WTC11 (cell line): Measurements from ENCODE around the gene SORCS1. TPM values are rescaled to one million over a fixed set of nuclear protein-coding genes. Genes with fewer than 3 reads are reported as not detected.
A peak's percentile ranks its signal among the peaks of the same experiment; 100 is the strongest.

Source experiments
- ATAC-seq: fragments of 200-7000 bp; cut with Tn5 transposase; 2 replicates; pipeline ENCODE4 v1.10.0; 2021; ENCODE audit warnings: mild to moderate bottlenecking, moderate library complexity
- CTCF ChIA-PET: fragments of 300-600 bp; sonication (Branson Sonifier 250); formaldehyde crosslinking; loops from one replicate; lab custom pipeline; 2021; ENCODE audit warnings: antibody characterized with exemption; lab: Charles Lee
- POLR2A ChIA-PET: fragments of 350-600 bp; sonication (Branson Sonifier 250); formaldehyde crosslinking; loops from one replicate; lab custom pipeline; 2021; ENCODE audit warnings: antibody characterized with exemption; lab: Charles Lee
- DNase-seq: peaks from one replicate; pipeline ENCODE4 v3.0.0; 2021; ENCODE audit warnings: low spot score
- H3K27ac Mint-ChIP-seq: 2 replicates; pipeline ENCODE4 v1.8.0; 2021; ENCODE audit warnings: mixed read lengths
- H3K27me3 Mint-ChIP-seq: 2 replicates; pipeline ENCODE4 v1.8.0; 2021; ENCODE audit warnings: low read depth, mild to moderate bottlenecking, moderate library complexity, mixed read lengths
- H3K36me3 Mint-ChIP-seq: 2 replicates; pipeline ENCODE4 v1.8.0; 2021; ENCODE audit warnings: mixed read lengths
- H3K4me1 Mint-ChIP-seq: 2 replicates; pipeline ENCODE4 v1.8.0; 2022; ENCODE audit warnings: mixed read lengths
- H3K4me3 Mint-ChIP-seq: 2 replicates; pipeline ENCODE4 v1.8.0; 2021; ENCODE audit warnings: mild to moderate bottlenecking, moderate library complexity, mixed read lengths
- H3K9me3 Mint-ChIP-seq: 2 replicates; pipeline ENCODE4 v1.8.0; 2021; ENCODE audit warnings: mixed read lengths
- CDX4 ChIP-seq: fragments of 250-450 bp; sonication (Bioruptor Pico); IDR thresholded peaks from 2 replicates; pipeline ENCODE4 v1.9.0; 2021; ENCODE audit warnings: moderate library complexity, mild to moderate bottlenecking, inconsistent platforms, borderline replicate concordance
- HMGXB4 ChIP-seq: sonication (generic); formaldehyde crosslinking; IDR thresholded peaks from 2 replicates; pipeline ENCODE4 v1.8.1; 2023; ENCODE audit warnings: mild to moderate bottlenecking, moderate library complexity, missing genetic modification reagents
- JUN ChIP-seq: sonication (generic); formaldehyde crosslinking; IDR thresholded peaks from 2 replicates; pipeline ENCODE4 v1.8.0; 2023; ENCODE audit warnings: mild to moderate bottlenecking, missing genetic modification reagents
- MXD4 ChIP-seq: fragments of 250-450 bp; sonication (Bioruptor Pico); IDR thresholded peaks from 2 replicates; pipeline ENCODE4 v1.8.0; 2021; ENCODE audit warnings: mild to moderate bottlenecking, moderate library complexity, borderline replicate concordance
- MYBL2 ChIP-seq: sonication (generic); formaldehyde crosslinking; IDR thresholded peaks from 2 replicates; pipeline ENCODE4 v1.8.1; 2023; ENCODE audit warnings: mild to moderate bottlenecking, moderate library complexity, missing genetic modification reagents
- NFATC4 ChIP-seq: fragments of 250-450 bp; sonication (Bioruptor Pico); IDR thresholded peaks from 2 replicates; pipeline ENCODE4 v1.9.0; 2021; ENCODE audit warnings: mild to moderate bottlenecking
- NR2C2 ChIP-seq: sonication (generic); formaldehyde crosslinking; IDR thresholded peaks from 2 replicates; pipeline ENCODE4 v1.8.0; 2022; ENCODE audit warnings: mild to moderate bottlenecking, missing genetic modification reagents
- NR3C1 ChIP-seq: sonication (generic); formaldehyde crosslinking; conservative IDR thresholded peaks from 2 replicates; pipeline ENCODE4 v1.8.1; 2023; ENCODE audit warnings: low read depth, mild to moderate bottlenecking, missing genetic modification reagents
- PREB ChIP-seq: sonication (generic); formaldehyde crosslinking; IDR thresholded peaks from 2 replicates; pipeline ENCODE4 v1.8.1; 2022; ENCODE audit warnings: mild to moderate bottlenecking, missing genetic modification reagents, moderate library complexity, borderline replicate concordance
- PRRX2 ChIP-seq: fragments of 250-450 bp; sonication (Bioruptor Pico); IDR thresholded peaks from 2 replicates; pipeline ENCODE4 v1.8.0; 2021; ENCODE audit warnings: mild to moderate bottlenecking
- RELA ChIP-seq: sonication (generic); formaldehyde crosslinking; IDR thresholded peaks from 2 replicates; pipeline ENCODE4 v1.8.1; 2022; ENCODE audit warnings: missing genetic modification reagents, mild to moderate bottlenecking, borderline replicate concordance
- SMAD3 ChIP-seq: sonication (generic); formaldehyde crosslinking; IDR thresholded peaks from 2 replicates; pipeline ENCODE4 v1.8.0; 2022; ENCODE audit warnings: missing genetic modification reagents, mild to moderate bottlenecking, borderline replicate concordance
- SP1 ChIP-seq: sonication (generic); formaldehyde crosslinking; conservative IDR thresholded peaks from 2 replicates; pipeline ENCODE4 v1.8.1; 2022; ENCODE audit warnings: missing genetic modification reagents
- ZNF219 ChIP-seq: sonication (generic); formaldehyde crosslinking; IDR thresholded peaks from 2 replicates; pipeline ENCODE4 v1.8.0; 2023; ENCODE audit warnings: missing genetic modification reagents, mild to moderate bottlenecking, borderline replicate concordance
- ZNF281 ChIP-seq: sonication (generic); formaldehyde crosslinking; IDR thresholded peaks from 2 replicates; pipeline ENCODE4 v1.8.0; 2023; ENCODE audit warnings: mild to moderate bottlenecking, missing genetic modification reagents
- ZNF512 ChIP-seq: sonication (generic); formaldehyde crosslinking; IDR thresholded peaks from 2 replicates; pipeline ENCODE4 v1.8.1; 2022; ENCODE audit warnings: missing genetic modification reagents, borderline replicate concordance
- total RNA-seq: library from RNA; stranded (reverse); gene quantifications from 3 replicates; pipeline ENCODE4 v1.2.3, GENCODE V29; 2021
- TF ChIP-seq, protein P1 (sequence below): sonication (generic); formaldehyde crosslinking; IDR thresholded peaks from 2 replicates; pipeline ENCODE4 v1.8.0; 2023; ENCODE audit warnings: missing genetic modification reagents
- TF ChIP-seq, protein P2 (sequence below): sonication (generic); formaldehyde crosslinking; IDR thresholded peaks from 2 replicates; pipeline ENCODE4 v1.8.0; 2022; ENCODE audit warnings: missing genetic modification reagents
- TF ChIP-seq, protein P3 (sequence below): sonication (generic); formaldehyde crosslinking; IDR thresholded peaks from 2 replicates; pipeline ENCODE4 v1.8.1; 2023; ENCODE audit warnings: mild to moderate bottlenecking, missing genetic modification reagents, moderate library complexity

Gene SORCS1
- total RNA-seq, 1 experiment from 2014 or later: 3.3 TPM

DNA sequence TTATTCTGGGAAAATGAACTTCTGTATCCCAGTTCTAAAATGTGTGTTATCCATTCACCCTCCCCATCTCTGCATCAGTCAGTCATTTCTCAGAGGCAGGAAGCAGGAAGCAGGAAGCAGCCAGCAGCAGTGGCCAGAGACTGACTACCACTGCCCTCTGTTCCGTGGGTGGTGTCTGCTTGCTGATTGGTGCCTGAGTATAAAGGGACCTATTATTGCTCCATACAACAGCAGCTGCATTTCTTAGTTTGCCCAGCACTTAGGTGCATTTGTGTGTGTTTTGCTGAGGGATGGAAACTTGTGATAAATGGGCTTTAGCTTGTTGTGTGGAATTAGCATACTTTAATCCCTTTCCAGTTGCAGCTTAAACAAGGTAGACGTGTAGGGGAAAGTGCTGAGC lies 582.2 kb downstream of the SORCS1 start (continued):
- TF ChIP-seq ZNF512 (no peak), HMGXB4 (no peak)

- Mint-ChIP-seq H3K4me1 (peaks cover 32% of the 10 kb centered on the region), H3K27ac (no peak overlapping the region), H3K9me3 (no peaks in the 10 kb centered on the region), H3K27me3 (no peaks in the 10 kb centered on the region), H3K36me3 (no peaks in the 10 kb centered on the region), H3K4me3 (no peak overlapping the region)
- DNase-seq (no peak), ATAC-seq (no peak)
- ChIA-PET CTCF (interaction anchor here (2.0 kb wide), 1 partner anchor 8 kb away, joined by 7 read pairs; no protein-coding TSS in a partner anchor), POLR2A (no interaction called here)
- no peak for TF ChIP-seq NR2C2
- TF ChIP-seq SMAD3 (CRISPR knock-in tag): no peak
Observed at GRCh38 chr10:106577756-106578155, 586.8 kb downstream of the SORCS1 start.

- Mint-ChIP-seq H3K4me1 (peaks cover 32% of the 10 kb centered on the region), H3K27me3 (no peaks in the 10 kb centered on the region), H3K27ac (no peak overlapping the region), H3K9me3 (no peaks in the 10 kb centered on the region), H3K4me3 (peak overlapping the region; percentile 23), H3K36me3 (no peaks in the 10 kb centered on the region)
- ATAC-seq (peak; percentile 74), DNase-seq (peak; percentile 27)
- ChIA-PET POLR2A (no interaction called here), CTCF (interaction anchor here (1.1 to 2.0 kb wide), 2 partner anchors 9 to 33 kb away, joined by 4 to 7 read pairs; no protein-coding TSS in a partner anchor)
- TF ChIP-seq SP1 (CRISPR knock-in tag) (no peak), NFATC4 (CRISPR knock-in tag) (no peak), NR3C1 (CRISPR knock-in tag) (no peak), ZNF219 (no peak), RELA (CRISPR knock-in tag) (no peak), MYBL2 (no peak), CDX4 (no peak), MXD4 (CRISPR knock-in tag) (no peak), PRRX2 (CRISPR knock-in tag) (no peak), ZNF281 (no peak), JUN (CRISPR knock-in tag) (no peak), PREB (CRISPR knock-in tag) (no peak)
- TF ChIP-seq, protein P1, sequence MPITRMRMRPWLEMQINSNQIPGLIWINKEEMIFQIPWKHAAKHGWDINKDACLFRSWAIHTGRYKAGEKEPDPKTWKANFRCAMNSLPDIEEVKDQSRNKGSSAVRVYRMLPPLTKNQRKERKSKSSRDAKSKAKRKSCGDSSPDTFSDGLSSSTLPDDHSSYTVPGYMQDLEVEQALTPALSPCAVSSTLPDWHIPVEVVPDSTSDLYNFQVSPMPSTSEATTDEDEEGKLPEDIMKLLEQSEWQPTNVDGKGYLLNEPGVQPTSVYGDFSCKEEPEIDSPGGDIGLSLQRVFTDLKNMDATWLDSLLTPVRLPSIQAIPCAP (CRISPR knock-in tag): no peak
- TF ChIP-seq, protein P2, sequence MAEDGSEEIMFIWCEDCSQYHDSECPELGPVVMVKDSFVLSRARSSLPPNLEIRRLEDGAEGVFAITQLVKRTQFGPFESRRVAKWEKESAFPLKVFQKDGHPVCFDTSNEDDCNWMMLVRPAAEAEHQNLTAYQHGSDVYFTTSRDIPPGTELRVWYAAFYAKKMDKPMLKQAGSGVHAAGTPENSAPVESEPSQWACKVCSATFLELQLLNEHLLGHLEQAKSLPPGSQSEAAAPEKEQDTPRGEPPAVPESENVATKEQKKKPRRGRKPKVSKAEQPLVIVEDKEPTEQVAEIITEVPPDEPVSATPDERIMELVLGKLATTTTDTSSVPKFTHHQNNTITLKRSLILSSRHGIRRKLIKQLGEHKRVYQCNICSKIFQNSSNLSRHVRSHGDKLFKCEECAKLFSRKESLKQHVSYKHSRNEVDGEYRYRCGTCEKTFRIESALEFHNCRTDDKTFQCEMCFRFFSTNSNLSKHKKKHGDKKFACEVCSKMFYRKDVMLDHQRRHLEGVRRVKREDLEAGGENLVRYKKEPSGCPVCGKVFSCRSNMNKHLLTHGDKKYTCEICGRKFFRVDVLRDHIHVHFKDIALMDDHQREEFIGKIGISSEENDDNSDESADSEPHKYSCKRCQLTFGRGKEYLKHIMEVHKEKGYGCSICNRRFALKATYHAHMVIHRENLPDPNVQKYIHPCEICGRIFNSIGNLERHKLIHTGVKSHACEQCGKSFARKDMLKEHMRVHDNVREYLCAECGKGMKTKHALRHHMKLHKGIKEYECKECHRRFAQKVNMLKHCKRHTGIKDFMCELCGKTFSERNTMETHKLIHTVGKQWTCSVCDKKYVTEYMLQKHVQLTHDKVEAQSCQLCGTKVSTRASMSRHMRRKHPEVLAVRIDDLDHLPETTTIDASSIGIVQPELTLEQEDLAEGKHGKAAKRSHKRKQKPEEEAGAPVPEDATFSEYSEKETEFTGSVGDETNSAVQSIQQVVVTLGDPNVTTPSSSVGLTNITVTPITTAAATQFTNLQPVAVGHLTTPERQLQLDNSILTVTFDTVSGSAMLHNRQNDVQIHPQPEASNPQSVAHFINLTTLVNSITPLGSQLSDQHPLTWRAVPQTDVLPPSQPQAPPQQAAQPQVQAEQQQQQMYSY: no peak
- TF ChIP-seq, protein P3, sequence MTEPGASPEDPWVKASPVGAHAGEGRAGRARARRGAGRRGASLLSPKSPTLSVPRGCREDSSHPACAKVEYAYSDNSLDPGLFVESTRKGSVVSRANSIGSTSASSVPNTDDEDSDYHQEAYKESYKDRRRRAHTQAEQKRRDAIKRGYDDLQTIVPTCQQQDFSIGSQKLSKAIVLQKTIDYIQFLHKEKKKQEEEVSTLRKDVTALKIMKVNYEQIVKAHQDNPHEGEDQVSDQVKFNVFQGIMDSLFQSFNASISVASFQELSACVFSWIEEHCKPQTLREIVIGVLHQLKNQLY: no peak
Observed at GRCh38 chr10:106577266-106577665, 587.2 kb downstream of the SORCS1 start.
